HEK293 (cell line): ENCODE results near the gene TEX14.

Source experiments
- CTCF ChIA-PET: fragments of 350-600 bp; formaldehyde crosslinking; extraction: SDS; loops from one replicate; lab custom pipeline; 2021; ENCODE audit warnings: antibody characterized with exemption; lab: Yijun Ruan, JAX
- POLR2A ChIA-PET: fragments of 300-600 bp; formaldehyde crosslinking; extraction: SDS; loops from one replicate; lab custom pipeline; 2020; ENCODE audit warnings: antibody characterized with exemption, inconsistent platforms; lab: Yijun Ruan, JAX
- H3K27ac ChIP-seq: fragments of 200-500 bp; sonication (Bioruptor generic); 2 replicates; pipeline ENCODE4 v1.5.1; 2014; ENCODE audit warnings: low read depth, low read length, control low read depth, inconsistent platforms; ENCODE audit errors: extremely low read depth
- H3K36me3 ChIP-seq, 2 experiments: fragments of 200-500 bp in 1 of 2; sonication (Bioruptor generic) in 1 of 2; 1 replicate in 1 of 2; 2 replicates in 1 of 2; pipeline ENCODE4 v1.5.1; 2014 to 2017; ENCODE audit warnings: inconsistent platforms in 2 of 2, low read length in 2 of 2; ENCODE audit not compliant: control insufficient read depth in 2 of 2, insufficient read depth in 1 of 2
- H3K4me1 ChIP-seq: fragments of 200-500 bp; sonication (Bioruptor generic); 2 replicates; pipeline ENCODE4 v1.5.1; 2014; ENCODE audit warnings: mild to moderate bottlenecking, low read length, inconsistent platforms; ENCODE audit not compliant: control insufficient read depth, insufficient read depth
- H3K4me3 ChIP-seq: 2 replicates; pipeline ENCODE4 v1.5.1; 2011; ENCODE audit warnings: low read depth, mild to moderate bottlenecking, control low read depth, low read length, moderate library complexity
- H3K9me3 ChIP-seq: fragments of 200-500 bp; sonication (Bioruptor generic); 2 replicates; pipeline ENCODE4 v1.5.1; 2014; ENCODE audit warnings: low read depth, low read length, inconsistent platforms; ENCODE audit not compliant: control insufficient read depth, insufficient read depth
- BCL6B ChIP-seq: fragments of 450-650 bp; formaldehyde crosslinking; IDR thresholded peaks from 2 replicates; pipeline ENCODE4 v1.5.1; 2017; ENCODE audit warnings: missing biosample characterization, missing genetic modification characterization
- CTCF ChIP-seq: fragments of 450-650 bp; formaldehyde crosslinking; IDR thresholded peaks from 2 replicates; pipeline ENCODE4 v1.5.1; 2016; ENCODE audit warnings: missing biosample characterization, missing genetic modification characterization
- KLF7 ChIP-seq: fragments of 450-650 bp; formaldehyde crosslinking; IDR thresholded peaks from 2 replicates; pipeline ENCODE4 v1.5.1; 2016; ENCODE audit warnings: missing biosample characterization, missing genetic modification characterization, borderline replicate concordance
- MEIS1 ChIP-seq: sonication (generic); formaldehyde crosslinking; IDR thresholded peaks from 2 replicates; pipeline ENCODE4 v1.8.1; 2022; ENCODE audit warnings: missing genetic modification reagents, mild to moderate bottlenecking, borderline replicate concordance
- OSR2 ChIP-seq: fragments of 450-650 bp; formaldehyde crosslinking; IDR thresholded peaks from 2 replicates; pipeline ENCODE4 v1.5.1; 2016; ENCODE audit warnings: missing biosample characterization, missing genetic modification characterization
- PATZ1 ChIP-seq: fragments of 450-650 bp; formaldehyde crosslinking; IDR thresholded peaks from 2 replicates; pipeline ENCODE4 v1.5.1; 2016; ENCODE audit warnings: missing biosample characterization, missing genetic modification characterization
- REPIN1 ChIP-seq: fragments of 450-650 bp; formaldehyde crosslinking; IDR thresholded peaks from 2 replicates; pipeline ENCODE4 v1.5.1; 2017; ENCODE audit warnings: missing biosample characterization, missing genetic modification characterization, low read depth
- TCF7L2 ChIP-seq: IDR thresholded peaks from 2 replicates; pipeline ENCODE4 v1.6.1; 2011; ENCODE audit warnings: low read depth, mild to moderate bottlenecking, inconsistent platforms, low read length, moderate library complexity, borderline replicate concordance
- ZBTB17 ChIP-seq: fragments of 450-650 bp; formaldehyde crosslinking; IDR thresholded peaks from 2 replicates; pipeline ENCODE4 v1.5.1; 2016; ENCODE audit warnings: missing biosample characterization, missing genetic modification characterization
- ZBTB8A ChIP-seq: fragments of 450-650 bp; formaldehyde crosslinking; IDR thresholded peaks from 2 replicates; pipeline ENCODE4 v1.5.1; 2016; ENCODE audit warnings: missing biosample characterization, missing genetic modification characterization
- ZFP41 ChIP-seq: fragments of 450-650 bp; formaldehyde crosslinking; IDR thresholded peaks from 2 replicates; pipeline ENCODE4 v1.5.1; 2016; ENCODE audit warnings: missing biosample characterization, missing genetic modification characterization, borderline replicate concordance
- ZIC2 ChIP-seq: fragments of 450-650 bp; formaldehyde crosslinking; IDR thresholded peaks from 2 replicates; pipeline ENCODE4 v1.5.1; 2016; ENCODE audit warnings: missing biosample characterization, missing genetic modification characterization
- ZNF138 ChIP-seq: fragments of 450-650 bp; formaldehyde crosslinking; IDR thresholded peaks from 2 replicates; pipeline ENCODE4 v1.5.1; 2016; ENCODE audit warnings: missing biosample characterization, missing genetic modification characterization, borderline replicate concordance
- ZNF280D ChIP-seq: fragments of 450-650 bp; formaldehyde crosslinking; IDR thresholded peaks from 2 replicates; pipeline ENCODE4 v1.5.1; 2016; ENCODE audit warnings: missing biosample characterization, missing genetic modification characterization
- ZNF350 ChIP-seq: fragments of 450-650 bp; formaldehyde crosslinking; IDR thresholded peaks from 2 replicates; pipeline ENCODE4 v1.5.0; 2017; ENCODE audit warnings: missing biosample characterization, mild to moderate bottlenecking, missing genetic modification characterization
- ZNF513 ChIP-seq: fragments of 450-650 bp; IDR thresholded peaks from 2 replicates; pipeline ENCODE4 v1.5.1; 2018; ENCODE audit warnings: missing biosample characterization, missing genetic modification characterization
- ZNF555 ChIP-seq: fragments of 450-650 bp; formaldehyde crosslinking; conservative IDR thresholded peaks from 2 replicates; pipeline ENCODE4 v1.5.1; 2017; ENCODE audit warnings: missing biosample characterization, mild to moderate bottlenecking, missing genetic modification characterization, inconsistent platforms
- ZNF571 ChIP-seq: fragments of 450-650 bp; formaldehyde crosslinking; IDR thresholded peaks from 2 replicates; pipeline ENCODE4 v1.5.0; 2017; ENCODE audit warnings: missing biosample characterization, missing genetic modification characterization
- ZNF624 ChIP-seq: fragments of 450-650 bp; formaldehyde crosslinking; IDR thresholded peaks from 2 replicates; pipeline ENCODE4 v1.5.1; 2017; ENCODE audit warnings: missing biosample characterization, missing genetic modification characterization
- ZNF692 ChIP-seq: fragments of 450-650 bp; formaldehyde crosslinking; IDR thresholded peaks from 2 replicates; pipeline ENCODE4 v1.5.1; 2016; ENCODE audit warnings: missing biosample characterization, missing genetic modification characterization
- ZNF791 ChIP-seq: fragments of 450-650 bp; formaldehyde crosslinking; IDR thresholded peaks from 2 replicates; pipeline ENCODE4 v1.5.1; 2016; ENCODE audit warnings: missing biosample characterization, missing genetic modification characterization
- ZNF837 ChIP-seq: fragments of 450-650 bp; formaldehyde crosslinking; IDR thresholded peaks from 2 replicates; pipeline ENCODE4 v1.5.1; 2016; ENCODE audit warnings: missing biosample characterization, missing genetic modification characterization
- ZSCAN18 ChIP-seq: fragments of 450-650 bp; formaldehyde crosslinking; IDR thresholded peaks from 2 replicates; pipeline ENCODE4 v1.5.1; 2016; ENCODE audit warnings: missing biosample characterization, missing genetic modification characterization

The TEX14 gene

GRCh38 chr17:58531661-58532554, 159.9 kb downstream of the TEX14 start (continued):
- TF ChIP-seq ZSCAN18 (no peak), ZNF513 (tag by site-specific recombination) (no peak), ZIC2 (tag by site-specific recombination) (0 out of 2 replicates have a peak, but pooled peaks have one; percentile 15), ZNF624 (tag by site-specific recombination) (no peak), ZBTB17 (tag by site-specific recombination) (peak; percentile 56; the same call in 1 of the 2 replicates), ZNF138 (no peak), ZNF791 (tag by site-specific recombination) (no peak), KLF7 (tag by site-specific recombination) (no peak), ZNF555 (tag by site-specific recombination) (no peak), BCL6B (tag by site-specific recombination) (no peak)

- ChIA-PET CTCF (no interaction called here), POLR2A (interaction anchor here (1.3 kb wide), 1 partner anchor 100 kb away, joined by 6 read pairs; no protein-coding TSS in a partner anchor)
- Histone ChIP-seq H3K27ac (no peak overlapping the region; the same call in 1 of the 2 replicates), H3K4me1 (no peaks in the 10 kb centered on the region), H3K9me3 (no peaks in the 10 kb centered on the region), H3K36me3 (no peaks in the 10 kb centered on the region), H3K4me3 (no peak overlapping the region)
- TF ChIP-seq CTCF (tag by site-specific recombination) (no peak), MEIS1 (CRISPR knock-in tag) (no peak), ZBTB8A (no peak), TCF7L2 (no peak), ZNF837 (tag by site-specific recombination) (no peak), REPIN1 (tag by site-specific recombination) (no peak), ZNF692 (tag by site-specific recombination) (no peak), ZNF280D (no peak), OSR2 (no peak), PATZ1 (tag by site-specific recombination) (0 out of 2 replicates have a peak, but pooled peaks have one; percentile 18), ZNF571 (tag by site-specific recombination) (no peak), ZNF350 (tag by site-specific recombination) (no peak), ZFP41 (tag by site-specific recombination) (no peak)
These were observed 160.7 kb downstream of the TEX14 start for GRCh38 chr17:58531122-58531521.
